Stimulated activated naive CD8-positive, alpha-beta T cell treated with anti-CD3 and anti-CD28 coated beads, Interleukin-15, amount 100 ng/mL, for 72 hours (primary cell): ENCODE data around the gene NDUFC2.
"Not testable (repeated sequence)": the region's sequence is repeated elsewhere in the genome, so short reads cannot be mapped to it uniquely, and the experiment has no call there.

Experiments used
- ATAC-seq: fragments of 150-1000 bp; cut with Tn5 transposase; 2 replicates; pipeline ENCODE4 v1.10.0; 2021; ENCODE audit warnings: mild to moderate bottlenecking, moderate library complexity
- DNase-seq, 2 donors: peaks; one replicate each; pipeline ENCODE4 v3.0.0; 2021 to 2022
- H3K27ac Mint-ChIP-seq, 2 donors: one replicate each; pipeline ENCODE4 v1.8.0; 2022; ENCODE audit warnings: mild to moderate bottlenecking in 2 of 2, mixed read lengths in 2 of 2, moderate library complexity in 2 of 2
- H3K27me3 Mint-ChIP-seq: one replicate; pipeline ENCODE4 v1.8.0; 2022; ENCODE audit warnings: mixed read lengths
- H3K4me1 Mint-ChIP-seq: one replicate; pipeline ENCODE4 v1.8.0; 2022; ENCODE audit warnings: mild to moderate bottlenecking, mixed read lengths
- H3K4me3 Mint-ChIP-seq, 2 donors: one replicate each; pipeline ENCODE4 v1.8.0; 2022; ENCODE audit warnings: mild to moderate bottlenecking in 2 of 2, mixed read lengths in 2 of 2, moderate library complexity in 1 of 2
- H3K9me3 Mint-ChIP-seq, 2 donors: one replicate each; pipeline ENCODE4 v1.8.0; 2022; ENCODE audit warnings: mixed read lengths in 2 of 2

Gene NDUFC2

GRCh38 chr11:78030429-78031325, 49.0 kb downstream of the NDUFC2 start:
- Mint-ChIP-seq H3K27ac (no peak overlapping the region), H3K9me3 (no peaks in the 10 kb centered on the region), H3K4me1 (no peaks in the 10 kb centered on the region), H3K27me3 (no peaks in the 10 kb centered on the region), H3K4me3 (no peak overlapping the region)
- ATAC-seq (no peak), DNase-seq (no peak)

- H3K27ac Mint-ChIP-seq, H3K4me3 Mint-ChIP-seq, DNase-seq: not testable (repeated sequence)
Measured at GRCh38 chr11:78028423-78028822, 51.2 kb downstream of the NDUFC2 start.

GRCh38 chr11:78027759-78028158, 51.9 kb downstream of the NDUFC2 start:
- no peak for DNase-seq
- no peak for ATAC-seq
- H3K27ac Mint-ChIP-seq, result no peak overlapping the region
- H3K9me3 Mint-ChIP-seq, result no peaks in the 10 kb centered on the region
- H3K4me1 Mint-ChIP-seq, result peaks cover 3% of the 10 kb centered on the region
- H3K27me3 Mint-ChIP-seq, result peaks cover 10% of the 10 kb centered on the region
- H3K4me3 Mint-ChIP-seq, result no peak overlapping the region

More at GRCh38 chr11:78028423-78028822, 51.2 kb downstream of the NDUFC2 start:
- not testable (repeated sequence) for ATAC-seq, H3K9me3 Mint-ChIP-seq, H3K4me1 Mint-ChIP-seq, H3K27me3 Mint-ChIP-seq

- Mint-ChIP-seq H3K27ac (no peak overlapping the region), H3K27me3 (peaks cover 24% of the 10 kb centered on the region), H3K4me3 (no peak overlapping the region), H3K4me1 (peaks cover 9% of the 10 kb centered on the region), H3K9me3 (no peaks in the 10 kb centered on the region)
- ATAC-seq (no peak), DNase-seq (no peak)
Measured at GRCh38 chr11:78025378-78025777, 54.3 kb downstream of the NDUFC2 start.

- no peaks in the 10 kb centered on the region for H3K9me3 Mint-ChIP-seq
- no peak for ATAC-seq
Measured at GRCh38 chr11:78023426-78023825, 56.2 kb downstream of the NDUFC2 start.

GRCh38 chr11:78022397-78023396, 57.0 kb downstream of the NDUFC2 start, which contains the start of gene KCTD14:
TSS of gene KCTD14 (minus strand) at chr11:78023276. CDS start at chr11:78023249, 27 bp downstream.
- H3K27me3 Mint-ChIP-seq, result peaks cover 24% of the 10 kb centered on the region
- peaks cover 9% of the 10 kb centered on the region for H3K4me1 Mint-ChIP-seq
- no peak for ATAC-seq
- H3K27ac Mint-ChIP-seq, result no peak within 1 kb of the TSS
- H3K9me3 Mint-ChIP-seq, result no peaks in the 10 kb centered on the region
- DNase-seq, result no peak
- peak within 1 kb of the TSS in 1 of 2 donors; percentile 49 for H3K4me3 Mint-ChIP-seq

More at GRCh38 chr11:78023426-78023825, 56.2 kb downstream of the NDUFC2 start:
- Mint-ChIP-seq H3K27ac (no peak overlapping the region), H3K4me3 (no peak overlapping the region), H3K4me1 (peaks cover 9% of the 10 kb centered on the region), H3K27me3 (peaks cover 24% of the 10 kb centered on the region)
- DNase-seq, result no peak

- H3K27ac Mint-ChIP-seq, result no peak overlapping the region
Measured at GRCh38 chr11:78021611-78022010, 58.1 kb downstream of the NDUFC2 start.

GRCh38 chr11:78020246-78020645, 59.4 kb downstream of the NDUFC2 start:
- no peak overlapping the region for H3K27ac Mint-ChIP-seq
- peaks cover 24% of the 10 kb centered on the region for H3K27me3 Mint-ChIP-seq
- peaks cover 9% of the 10 kb centered on the region for H3K4me1 Mint-ChIP-seq
- H3K4me3 Mint-ChIP-seq, result no peak overlapping the region
- H3K9me3 Mint-ChIP-seq, result no peaks in the 10 kb centered on the region
- ATAC-seq (no peak), DNase-seq (no peak)

More at GRCh38 chr11:78021611-78022010, 58.1 kb downstream of the NDUFC2 start:
- DNase-seq (no peak), ATAC-seq (no peak)
- Mint-ChIP-seq H3K4me3 (no peak overlapping the region), H3K4me1 (peaks cover 9% of the 10 kb centered on the region), H3K9me3 (no peaks in the 10 kb centered on the region), H3K27me3 (peaks cover 24% of the 10 kb centered on the region)

GRCh38 chr11:78019808-78020207, 59.9 kb downstream of the NDUFC2 start:
- Mint-ChIP-seq H3K27ac (peak overlapping the region in 1 of 2 donors; percentile 5), H3K4me3 (no peak overlapping the region), H3K9me3 (no peaks in the 10 kb centered on the region)

More at GRCh38 chr11:78019808-78020207, 59.9 kb downstream of the NDUFC2 start:
- DNase-seq, result no peak
- Mint-ChIP-seq H3K4me1 (peaks cover 9% of the 10 kb centered on the region), H3K27me3 (peaks cover 24% of the 10 kb centered on the region)
- no peak for ATAC-seq
